HL-60 (cell line): Measurements from ENCODE around the gene ULBP2.
"Not testable (repeated sequence)": the region's sequence is repeated elsewhere in the genome, so short reads cannot be mapped to it uniquely, and the experiment has no call there.

Experiments used
- DNase-seq, 2 experiments: peaks; one replicate each; pipeline ENCODE4 v3.0.0-alpha.2; 2010 to 2020; ENCODE audit warnings: low read depth in 1 of 2, low spot score in 1 of 2
- H3K27ac ChIP-seq: fragments of 250-450 bp; sonication (Bioruptor Pico); replicated peaks from 2 replicates; pipeline ENCODE4 v1.5.1; 2020; ENCODE audit warnings: mild to moderate bottlenecking, moderate library complexity
- H3K27me3 ChIP-seq: fragments of 250-450 bp; sonication (Bioruptor Pico); 2 replicates; pipeline ENCODE4 v1.5.1; 2021; ENCODE audit warnings: mild to moderate bottlenecking, moderate library complexity; ENCODE audit not compliant: insufficient read depth, poor library complexity, severe bottlenecking
- H3K4me3 ChIP-seq: replicated peaks from 2 replicates; pipeline ENCODE4 v1.5.1; 2011; ENCODE audit warnings: mild to moderate bottlenecking, control low read depth, low read length; ENCODE audit not compliant: insufficient read depth
- CTCF ChIP-seq: IDR thresholded peaks from one replicate; pipeline ENCODE4 v1.5.1; 2011; ENCODE audit warnings: low read length, control low read depth, inconsistent platforms; ENCODE audit not compliant: insufficient read depth
- GABPA ChIP-seq: IDR thresholded peaks from 2 replicates; pipeline ENCODE4 v1.6.1; 2012; ENCODE audit warnings: low read depth
- POLR2AphosphoS5 ChIP-seq: IDR thresholded peaks from 2 replicates; pipeline ENCODE4 v1.6.1; 2012; ENCODE audit warnings: low read depth
- REST ChIP-seq: IDR thresholded peaks from 2 replicates; pipeline ENCODE4 v1.6.1; 2012; ENCODE audit warnings: low read depth; ENCODE audit not compliant: insufficient replicate concordance
- SPI1 ChIP-seq: IDR thresholded peaks from 2 replicates; pipeline ENCODE4 v1.6.1; 2012; ENCODE audit warnings: low read depth, mild to moderate bottlenecking, borderline replicate concordance

ULBP2 gene

GRCh38 chr6:149951096-149951495, 9.3 kb downstream of the ULBP2 start:
- no peak for TF ChIP-seq POLR2AphosphoS5
- no peak for TF ChIP-seq SPI1
- TF ChIP-seq CTCF: no peak
- no peak for TF ChIP-seq GABPA
- TF ChIP-seq REST: no peak
- Histone ChIP-seq H3K27ac (no peak overlapping the region), H3K4me3 (no peak overlapping the region), H3K27me3 (peaks cover 32% of the 10 kb centered on the region)
- no peak for DNase-seq

DNA sequence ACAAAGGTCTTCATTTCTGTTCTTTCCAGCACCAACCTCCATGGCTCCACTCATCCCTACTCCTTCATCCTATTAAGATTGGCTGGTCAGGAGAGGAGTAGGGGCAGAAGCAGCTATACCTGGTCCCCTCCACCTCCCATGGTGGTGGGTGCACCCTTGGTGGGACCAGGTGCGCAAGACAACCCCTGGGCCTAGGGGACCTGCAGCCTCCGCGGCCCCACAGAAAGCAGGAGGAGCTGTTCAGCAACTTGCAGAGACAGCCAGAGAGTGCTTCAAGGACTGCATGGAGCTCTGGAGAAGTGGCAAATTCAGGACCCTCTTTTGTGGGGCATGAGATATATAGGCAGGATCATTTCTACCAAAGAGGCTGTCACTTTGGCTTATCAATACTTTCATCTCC, 9.8 kb downstream of the ULBP2 start:
- Histone ChIP-seq H3K4me3 (no peak overlapping the region), H3K27me3 (peaks cover 36% of the 10 kb centered on the region), H3K27ac (no peak overlapping the region)
- TF ChIP-seq REST (no peak), SPI1 (no peak), GABPA (no peak), CTCF (no peak), POLR2AphosphoS5 (no peak)
- no peak for DNase-seq

- DNase-seq, H3K27ac ChIP-seq, H3K4me3 ChIP-seq: not testable (repeated sequence)
- peaks cover 49% of the 10 kb centered on the region for H3K27me3 ChIP-seq
Observed at GRCh38 chr6:149953390-149953789, 11.6 kb downstream of the ULBP2 start.

DNA sequence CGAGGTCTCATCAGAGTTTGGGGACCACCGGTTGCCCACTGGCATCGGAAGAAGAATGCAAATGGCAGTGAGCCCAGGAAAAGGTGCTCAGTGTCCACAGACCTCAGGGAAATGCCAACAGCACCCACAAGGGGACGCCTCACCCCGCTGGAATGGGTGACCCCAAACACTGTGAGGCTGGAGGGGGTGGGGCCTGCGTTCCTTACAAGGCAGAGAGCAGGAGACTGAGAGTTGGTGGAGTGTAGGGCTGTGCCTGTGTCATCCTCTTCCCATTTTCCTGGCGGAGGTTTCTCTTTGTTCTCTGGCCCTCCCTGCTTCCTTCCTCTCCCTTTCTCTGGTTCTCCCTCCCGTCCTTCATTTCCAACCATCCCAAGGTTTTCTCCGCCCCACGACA, 12.1 kb downstream of the ULBP2 start:
- peaks cover 49% of the 10 kb centered on the region for H3K27me3 ChIP-seq
- H3K4me3 ChIP-seq, DNase-seq, H3K27ac ChIP-seq: not testable (repeated sequence)

DNA sequence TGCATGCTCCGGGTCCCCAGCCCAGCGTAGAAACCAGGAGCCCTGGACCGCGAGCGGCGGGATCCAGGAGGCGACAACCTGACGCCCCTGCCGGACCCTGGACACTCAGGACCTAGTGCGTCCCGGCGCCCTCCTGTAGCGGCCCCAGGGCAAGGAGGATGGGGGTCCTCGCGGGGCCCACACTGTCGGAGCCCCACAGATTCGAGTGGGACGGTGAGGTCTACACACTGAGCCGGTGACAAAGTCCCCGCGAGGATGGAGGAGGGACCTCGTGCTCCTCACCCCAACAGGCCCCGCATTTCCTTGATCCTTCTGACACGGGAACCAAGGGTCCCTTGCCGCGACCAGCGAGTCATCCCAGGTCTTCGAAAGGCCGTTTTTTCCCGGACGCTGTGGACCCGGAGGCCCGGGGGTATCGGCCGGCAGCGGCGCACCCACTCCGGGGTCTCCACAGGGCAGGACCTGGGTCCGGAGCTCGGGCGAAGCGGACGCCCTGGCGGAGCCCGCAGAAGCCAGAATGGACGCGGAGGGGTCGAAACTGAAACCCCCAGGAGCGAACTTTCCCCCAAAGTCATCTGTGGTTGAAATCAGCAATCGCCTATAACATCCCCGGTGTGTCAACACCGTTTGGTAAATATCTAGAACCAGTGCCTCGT, 12.6 kb downstream of the ULBP2 start:
- H3K4me3 ChIP-seq, DNase-seq, H3K27ac ChIP-seq: not testable (repeated sequence)
- peaks cover 51% of the 10 kb centered on the region for H3K27me3 ChIP-seq

GRCh38 chr6:149954984-149955653, 13.3 kb downstream of the ULBP2 start:
- H3K4me3 ChIP-seq, H3K27ac ChIP-seq, DNase-seq: not testable (repeated sequence)
- H3K27me3 ChIP-seq: peaks cover 49% of the 10 kb centered on the region

DNA sequence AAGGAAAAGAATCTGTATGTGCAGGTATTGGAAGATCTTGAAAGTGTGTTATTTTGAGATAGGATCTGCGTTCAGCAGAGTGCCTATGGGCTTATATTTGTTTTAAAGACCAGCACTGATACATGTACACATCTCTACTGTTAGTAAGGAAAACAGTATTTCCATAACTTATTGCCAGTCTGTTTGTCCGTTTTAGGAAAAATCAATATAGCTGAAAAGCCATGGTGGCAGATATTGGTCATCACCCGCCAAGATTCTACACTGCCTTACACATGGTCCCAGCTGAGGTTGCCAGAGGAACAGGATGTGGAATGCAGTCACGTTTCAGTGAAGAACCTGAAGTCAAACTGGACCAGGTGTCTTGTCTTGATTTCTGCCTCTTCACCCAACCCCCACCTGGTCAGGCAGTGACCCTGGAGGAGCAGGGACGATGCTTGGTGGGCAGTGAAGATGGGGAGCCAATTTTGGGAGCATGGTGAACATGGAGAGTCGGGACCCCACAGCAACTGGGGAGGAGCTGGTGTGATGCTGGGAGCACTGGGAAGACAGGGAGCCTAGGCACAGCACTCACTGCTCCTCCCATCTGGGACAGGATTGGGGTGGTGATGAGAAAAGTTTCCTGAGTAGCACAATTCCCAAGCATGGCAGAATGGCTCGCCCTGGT, 14.0 kb downstream of the ULBP2 start:
- peaks cover 45% of the 10 kb centered on the region for H3K27me3 ChIP-seq
- DNase-seq, H3K4me3 ChIP-seq, H3K27ac ChIP-seq: not testable (repeated sequence)

DNA sequence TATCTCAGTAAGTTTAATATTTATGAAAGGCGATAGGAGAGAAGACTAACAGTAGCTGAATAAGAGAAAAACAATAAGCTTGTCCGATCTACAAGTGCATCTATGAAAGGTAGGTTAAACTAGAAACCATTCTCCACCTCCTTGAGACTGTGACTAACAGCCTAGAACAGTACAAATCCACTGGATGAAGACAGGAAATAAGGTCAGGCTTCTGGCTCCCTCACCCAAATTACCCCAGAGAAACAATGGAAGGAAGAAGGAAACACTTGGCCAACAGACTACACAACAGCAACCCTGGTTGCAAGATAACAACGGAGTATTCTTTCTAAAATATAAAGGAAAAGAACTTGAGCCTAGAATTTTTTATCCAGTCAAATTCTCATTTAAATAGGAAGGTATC, 16.3 kb downstream of the ULBP2 start:
- DNase-seq, H3K27ac ChIP-seq: not testable (repeated sequence)
- peaks cover 32% of the 10 kb centered on the region for H3K27me3 ChIP-seq

More for the DNA sequence above, 16.3 kb downstream of the ULBP2 start:
- H3K4me3 ChIP-seq: not testable (repeated sequence)
